Liver (tissue), 9 donors: Measurements from ENCODE around the gene CFAP77. TPM values are rescaled to one million over a fixed set of nuclear protein-coding genes. Genes with fewer than 3 reads are reported as not detected.

Experiments
- DNase-seq: peaks from one replicate; pipeline ENCODE4 v3.0.0-alpha.2; 2017; ENCODE audit warnings: low spot score
- H3K27ac ChIP-seq, 2 donors: one replicate each; pipeline ENCODE4 v1.7.0; 2013; ENCODE audit warnings: inconsistent platforms in 2 of 2, low read length in 2 of 2, control low read depth in 1 of 2, low read depth in 1 of 2, mild to moderate bottlenecking in 1 of 2
- H3K27me3 ChIP-seq, 4 donors: one replicate each; pipeline versions ENCODE4 v1.6.1 to v1.7.0; 2013; ENCODE audit warnings: low read length in 3 of 4, inconsistent platforms in 1 of 4, mild to moderate bottlenecking in 1 of 4, moderate library complexity in 1 of 4; ENCODE audit not compliant: control insufficient read depth in 4 of 4, insufficient read depth in 4 of 4
- H3K36me3 ChIP-seq, 4 donors: one replicate each; pipeline versions ENCODE4 v1.6.1 to v1.7.0; 2013; ENCODE audit warnings: low read length in 3 of 4, mild to moderate bottlenecking in 3 of 4, low read depth in 1 of 4, moderate library complexity in 1 of 4; ENCODE audit not compliant: control insufficient read depth in 4 of 4, insufficient read depth in 3 of 4
- H3K4me1 ChIP-seq, 4 donors: one replicate each; pipeline versions ENCODE4 v1.6.1 to v1.7.0; 2013; ENCODE audit warnings: low read length in 3 of 4, mild to moderate bottlenecking in 3 of 4, moderate library complexity in 1 of 4; ENCODE audit not compliant: control insufficient read depth in 4 of 4, insufficient read depth in 4 of 4
- H3K4me3 ChIP-seq, 3 donors: one replicate each; pipeline versions ENCODE4 v1.6.1 to v1.7.0; 2013; ENCODE audit warnings: low read length in 3 of 3, control low read depth in 1 of 3, low read depth in 1 of 3, mild to moderate bottlenecking in 1 of 3
- H3K9ac ChIP-seq, 2 donors: one replicate each; pipeline ENCODE4 v1.7.0; 2013; ENCODE audit warnings: low read length in 2 of 2, mild to moderate bottlenecking in 2 of 2, moderate library complexity in 2 of 2, control low read depth in 1 of 2, low read depth in 1 of 2
- H3K9me3 ChIP-seq, 4 donors: one replicate each; pipeline versions ENCODE4 v1.6.1 to v1.7.0; 2013; ENCODE audit warnings: low read length in 3 of 4; ENCODE audit not compliant: control insufficient read depth in 4 of 4
- CTCF ChIP-seq: fragments of 150-350 bp; IDR thresholded peaks from 2 replicates; pipeline ENCODE4 v1.5.1; 2017; ENCODE audit warnings: improper control_type of control experiment, low read depth, low read length; ENCODE audit not compliant: missing input control
- EGR1 ChIP-seq, 2 donors: IDR thresholded peaks; 2 replicates each; pipeline ENCODE4 v1.6.1; 2016 to 2018; ENCODE audit warnings: antibody characterized with exemption in 2 of 2, low read depth in 2 of 2
- FOXA1 ChIP-seq: IDR thresholded peaks from 2 replicates; pipeline ENCODE4 v1.6.1; 2016; ENCODE audit warnings: antibody characterized with exemption
- FOXA2 ChIP-seq: IDR thresholded peaks from 2 replicates; pipeline ENCODE4 v1.6.1; 2016; ENCODE audit warnings: antibody characterized with exemption
- GABPA ChIP-seq, 2 donors: IDR thresholded peaks in 1 of 2; conservative IDR thresholded peaks in 1 of 2; 2 replicates each; pipeline ENCODE4 v1.6.1; 2016; ENCODE audit warnings: antibody characterized with exemption in 2 of 2, mild to moderate bottlenecking in 1 of 2, moderate library complexity in 1 of 2
- HNF4A ChIP-seq, 2 donors: conservative IDR thresholded peaks; 2 replicates each; pipeline ENCODE4 v1.6.1; 2016; ENCODE audit warnings: antibody characterized with exemption in 2 of 2, mild to moderate bottlenecking in 2 of 2
- HNF4G ChIP-seq: IDR thresholded peaks from 2 replicates; pipeline ENCODE4 v1.6.1; 2016; ENCODE audit warnings: antibody characterized with exemption
- JUND ChIP-seq, 2 donors: IDR thresholded peaks; 2 replicates each; pipeline ENCODE4 v1.6.1; 2016; ENCODE audit warnings: antibody characterized with exemption in 2 of 2
- MAX ChIP-seq: IDR thresholded peaks from 2 replicates; pipeline ENCODE4 v1.6.1; 2016; ENCODE audit warnings: antibody characterized with exemption
- NR2F2 ChIP-seq: IDR thresholded peaks from 2 replicates; pipeline ENCODE4 v1.6.1; 2016; ENCODE audit warnings: antibody characterized with exemption
- RAD21 ChIP-seq, 2 donors: IDR thresholded peaks; 2 replicates each; pipeline ENCODE4 v1.6.1; 2016; ENCODE audit warnings: antibody characterized with exemption in 2 of 2, mild to moderate bottlenecking in 2 of 2
- REST ChIP-seq: IDR thresholded peaks from 2 replicates; pipeline ENCODE4 v1.6.1; 2016; ENCODE audit warnings: antibody characterized with exemption, mild to moderate bottlenecking
- RXRA ChIP-seq, 2 donors: IDR thresholded peaks; 2 replicates each; pipeline ENCODE4 v1.6.1; 2017 to 2018; ENCODE audit warnings: antibody characterized with exemption in 2 of 2, mild to moderate bottlenecking in 1 of 2
- SP1 ChIP-seq: IDR thresholded peaks from 2 replicates; pipeline ENCODE4 v1.6.1; 2018; ENCODE audit warnings: antibody characterized with exemption, mild to moderate bottlenecking
- TAF1 ChIP-seq: conservative IDR thresholded peaks from 2 replicates; pipeline ENCODE4 v1.6.1; 2016; ENCODE audit warnings: antibody characterized with exemption, mild to moderate bottlenecking
- YY1 ChIP-seq: IDR thresholded peaks from 2 replicates; pipeline ENCODE4 v1.6.1; 2016; ENCODE audit warnings: antibody characterized with exemption, mild to moderate bottlenecking
- ZBTB33 ChIP-seq: IDR thresholded peaks from 2 replicates; pipeline ENCODE4 v1.6.1; 2016; ENCODE audit warnings: antibody characterized with exemption
- WGBS: extraction: QIAGEN DNeasy Blood & Tissue Kit; methylation state at CpG from one replicate; pipeline ENCODE4 v1.1.7; 2013; 5-methylcytosine and 5-hydroxymethylcytosine counted together
- polyA plus RNA-seq, 2 donors: library from polyadenylated mRNA; stranded (reverse) in 1 of 2; unstranded in 1 of 2; fragments of 200-250 nt in 1 of 2; fragments of >200 nt in 1 of 2; fragmentation: Nextera tagmentation in 1 of 2; extraction: Ambion mirVana in 1 of 2; gene quantifications; one replicate each; pipeline versions ENCODE4 v1.2.1 to v1.2.3, GENCODE V29; 2013 to 2015
- total RNA-seq, 2 donors: library from RNA; depleted of rRNA; stranded (reverse); fragments of >200 nt; gene quantifications; one replicate each; pipeline ENCODE4 v1.2.3, GENCODE V29; 2014
- TF ChIP-seq, protein P1 (sequence below): IDR thresholded peaks from 2 replicates; pipeline ENCODE4 v1.6.1; 2016; ENCODE audit warnings: antibody characterized with exemption
- donor health status: healthy.
- donor health status: healthy.
- donor health status: healthy.
- donor health status: healthy.
- donor health status: healthy.

Gene CFAP77
- total and polyA plus RNA-seq, 4 donors: not detected

DNA sequence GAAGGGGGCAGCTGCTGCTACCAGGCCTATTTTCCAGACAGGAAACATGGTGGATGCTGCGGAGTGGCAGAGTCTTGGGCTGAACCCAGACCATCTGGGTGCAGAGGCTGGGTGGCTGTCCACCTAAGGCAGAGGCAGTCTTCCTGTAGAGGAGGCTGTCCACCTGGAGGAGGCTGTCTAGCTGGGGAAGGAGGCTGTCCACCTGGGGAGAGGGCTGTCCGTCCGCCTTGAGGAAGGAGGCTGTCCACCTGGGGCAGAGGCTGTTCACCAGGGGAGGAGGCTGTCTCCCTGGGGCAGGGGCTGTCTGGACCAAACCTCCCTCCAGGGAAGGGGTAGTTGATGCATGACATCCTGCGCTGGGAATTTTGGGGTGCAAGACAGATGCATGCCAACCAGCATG is 133.2 kb downstream of the CFAP77 start:
- WGBS: 95% methylated on average over 4 of the region's 4 CpGs
- no peak for DNase-seq
- Histone ChIP-seq H3K9me3 (no peaks in the 10 kb centered on the region), H3K4me1 (peaks cover 0 to 5% (median 0%) of the 10 kb centered on the region in 4 donors), H3K27me3 (peaks cover 0 to 2% (median 0%) of the 10 kb centered on the region in 4 donors), H3K27ac (no peak overlapping the region), H3K9ac (no peak overlapping the region), H3K4me3 (no peak overlapping the region), H3K36me3 (no peaks in the 10 kb centered on the region)
- TF ChIP-seq FOXA1 (no peak), HNF4A (conservative IDR thresholded peaks at IDR 0.05) (no peak), JUND (IDR thresholded peaks at IDR 0.05) (no peak), CTCF (no peak), HNF4G (no peak), SP1 (no peak), FOXA2 (no peak), MAX (no peak), RAD21 (IDR thresholded peaks at IDR 0.05) (no peak), ZBTB33 (no peak), RXRA (IDR thresholded peaks at IDR 0.05) (no peak), NR2F2 (no peak), GABPA (IDR thresholded peaks at IDR 0.05 in 1 of 2, conservative IDR thresholded peaks at IDR 0.05 in 1 of 2) (no peak), YY1 (no peak), TAF1 (no peak), REST (no peak)
- TF ChIP-seq, protein P1, sequence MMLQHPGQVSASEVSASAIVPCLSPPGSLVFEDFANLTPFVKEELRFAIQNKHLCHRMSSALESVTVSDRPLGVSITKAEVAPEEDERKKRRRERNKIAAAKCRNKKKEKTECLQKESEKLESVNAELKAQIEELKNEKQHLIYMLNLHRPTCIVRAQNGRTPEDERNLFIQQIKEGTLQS: no peak

- Histone ChIP-seq H3K9ac (no peak overlapping the region), H3K4me3 (no peak overlapping the region), H3K36me3 (no peaks in the 10 kb centered on the region), H3K4me1 (peaks cover 0 to 5% (median 0%) of the 10 kb centered on the region in 4 donors), H3K9me3 (no peaks in the 10 kb centered on the region), H3K27me3 (peaks cover 0 to 2% (median 0%) of the 10 kb centered on the region in 4 donors), H3K27ac (no peak overlapping the region)
- DNase-seq: no peak
- WGBS: 73% methylated on average over 21 of the region's 21 CpGs
- TF ChIP-seq, protein P1: no peak
- no peak for TF ChIP-seq EGR1 (IDR thresholded peaks at IDR 0.05; ENCODE audit: low read depth in 2 of 2)
- no peak for TF ChIP-seq GABPA (IDR thresholded peaks at IDR 0.05 in 1 of 2, conservative IDR thresholded peaks at IDR 0.05 in 1 of 2)
- TF ChIP-seq ZBTB33: no peak
- TF ChIP-seq RXRA (IDR thresholded peaks at IDR 0.05): no peak
- TF ChIP-seq HNF4G: no peak
- TF ChIP-seq JUND (IDR thresholded peaks at IDR 0.05): no peak
- no peak for TF ChIP-seq MAX
- no peak for TF ChIP-seq RAD21 (IDR thresholded peaks at IDR 0.05)
- no peak for TF ChIP-seq TAF1
- no peak for TF ChIP-seq CTCF
Measured at GRCh38 chr9:132543960-132544359, 133.9 kb downstream of the CFAP77 start.
